HL-60 (cell line): ENCODE results near the gene NBPF4.
"Not testable (repeated sequence)": the region's sequence is repeated elsewhere in the genome, so short reads cannot be mapped to it uniquely, and the experiment has no call there.

Source experiments
- DNase-seq, 2 experiments: peaks; one replicate each; pipeline ENCODE4 v3.0.0-alpha.2; 2010 to 2020; ENCODE audit warnings: low read depth in 1 of 2, low spot score in 1 of 2
- H3K27ac ChIP-seq: fragments of 250-450 bp; sonication (Bioruptor Pico); replicated peaks from 2 replicates; pipeline ENCODE4 v1.5.1; 2020; ENCODE audit warnings: mild to moderate bottlenecking, moderate library complexity
- H3K27me3 ChIP-seq: fragments of 250-450 bp; sonication (Bioruptor Pico); 2 replicates; pipeline ENCODE4 v1.5.1; 2021; ENCODE audit warnings: mild to moderate bottlenecking, moderate library complexity; ENCODE audit not compliant: insufficient read depth, poor library complexity, severe bottlenecking
- H3K4me3 ChIP-seq: replicated peaks from 2 replicates; pipeline ENCODE4 v1.5.1; 2011; ENCODE audit warnings: mild to moderate bottlenecking, control low read depth, low read length; ENCODE audit not compliant: insufficient read depth
- CTCF ChIP-seq: IDR thresholded peaks from one replicate; pipeline ENCODE4 v1.5.1; 2011; ENCODE audit warnings: low read length, control low read depth, inconsistent platforms; ENCODE audit not compliant: insufficient read depth
- GABPA ChIP-seq: IDR thresholded peaks from 2 replicates; pipeline ENCODE4 v1.6.1; 2012; ENCODE audit warnings: low read depth
- POLR2AphosphoS5 ChIP-seq: IDR thresholded peaks from 2 replicates; pipeline ENCODE4 v1.6.1; 2012; ENCODE audit warnings: low read depth
- SPI1 ChIP-seq: IDR thresholded peaks from 2 replicates; pipeline ENCODE4 v1.6.1; 2012; ENCODE audit warnings: low read depth, mild to moderate bottlenecking, borderline replicate concordance
- TF ChIP-seq, protein P1 (sequence below): IDR thresholded peaks from 2 replicates; pipeline ENCODE4 v1.6.1; 2012; ENCODE audit warnings: low read depth; ENCODE audit not compliant: insufficient replicate concordance

NBPF4 gene

DNA sequence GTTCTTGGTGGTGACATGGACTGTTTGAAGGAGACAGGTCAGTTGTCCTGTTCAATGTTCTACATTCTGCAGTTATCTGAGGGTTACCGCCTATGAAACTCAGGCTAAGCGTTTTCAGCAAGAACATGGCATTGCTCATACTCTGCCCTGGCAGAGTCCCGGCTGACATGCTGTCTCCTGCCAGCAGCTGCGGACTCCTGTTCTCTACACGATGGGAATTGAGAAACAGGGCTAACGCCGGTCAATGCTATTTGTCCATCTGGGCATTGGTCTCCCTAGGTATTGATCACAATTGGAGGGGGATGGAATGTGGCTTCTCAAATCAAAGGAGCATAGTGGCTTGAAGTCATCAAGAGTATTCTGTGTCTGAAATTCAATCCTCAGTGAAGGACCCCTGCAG, 20.6 kb downstream of the NBPF4 start:
- H3K4me3 ChIP-seq, DNase-seq, H3K27ac ChIP-seq, H3K27me3 ChIP-seq: not testable (repeated sequence)

DNA sequence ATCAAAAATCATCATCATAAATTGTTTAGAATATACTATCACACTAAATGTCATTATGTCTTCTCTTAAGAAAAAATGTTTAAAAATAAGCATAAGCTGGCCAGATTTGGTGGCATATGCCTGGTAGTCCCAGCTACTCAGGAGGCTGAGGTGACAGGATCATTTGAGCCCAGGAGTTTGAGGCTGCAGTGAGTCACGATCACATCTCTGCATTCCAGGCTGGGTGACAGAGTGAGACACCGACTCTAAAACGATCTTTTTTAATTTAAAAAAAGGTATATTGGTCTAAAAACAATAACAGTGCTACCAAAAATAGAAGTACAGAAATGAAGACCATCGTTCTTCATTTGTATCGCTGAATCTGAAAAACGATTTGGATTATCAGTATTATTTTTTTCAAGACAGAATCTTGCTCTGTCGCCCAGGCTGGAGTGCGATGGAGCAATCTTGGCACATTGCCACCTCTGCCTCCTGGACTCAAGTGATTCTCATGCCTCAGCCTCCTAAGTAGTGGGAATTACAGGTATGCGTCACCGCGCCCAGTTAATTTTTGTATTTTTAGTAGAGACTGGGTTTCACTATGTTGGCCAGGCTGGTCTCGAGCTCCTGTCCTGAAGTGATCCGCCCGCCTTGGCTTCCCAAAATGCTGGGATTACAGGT, 26.2 kb downstream of the NBPF4 start:
- not testable (repeated sequence) for H3K27ac ChIP-seq, H3K4me3 ChIP-seq, DNase-seq, H3K27me3 ChIP-seq

- not testable (repeated sequence) for DNase-seq, H3K4me3 ChIP-seq, H3K27me3 ChIP-seq, H3K27ac ChIP-seq
Measured at GRCh38 chr1:108217007-108217406, 26.9 kb downstream of the NBPF4 start.

GRCh38 chr1:108216028-108216890, 27.6 kb downstream of the NBPF4 start:
- not testable (repeated sequence) for H3K27me3 ChIP-seq, DNase-seq, H3K27ac ChIP-seq, H3K4me3 ChIP-seq

GRCh38 chr1:108214641-108215465, 29.0 kb downstream of the NBPF4 start:
- H3K27ac ChIP-seq, DNase-seq, H3K4me3 ChIP-seq, H3K27me3 ChIP-seq: not testable (repeated sequence)

- Histone ChIP-seq H3K27me3 (no peaks in the 10 kb centered on the region), H3K4me3 (no peak overlapping the region), H3K27ac (no peak overlapping the region)
- TF ChIP-seq CTCF, result no peak
- no peak for DNase-seq
Measured at GRCh38 chr1:108211014-108211413, 32.9 kb downstream of the NBPF4 start.

DNA sequence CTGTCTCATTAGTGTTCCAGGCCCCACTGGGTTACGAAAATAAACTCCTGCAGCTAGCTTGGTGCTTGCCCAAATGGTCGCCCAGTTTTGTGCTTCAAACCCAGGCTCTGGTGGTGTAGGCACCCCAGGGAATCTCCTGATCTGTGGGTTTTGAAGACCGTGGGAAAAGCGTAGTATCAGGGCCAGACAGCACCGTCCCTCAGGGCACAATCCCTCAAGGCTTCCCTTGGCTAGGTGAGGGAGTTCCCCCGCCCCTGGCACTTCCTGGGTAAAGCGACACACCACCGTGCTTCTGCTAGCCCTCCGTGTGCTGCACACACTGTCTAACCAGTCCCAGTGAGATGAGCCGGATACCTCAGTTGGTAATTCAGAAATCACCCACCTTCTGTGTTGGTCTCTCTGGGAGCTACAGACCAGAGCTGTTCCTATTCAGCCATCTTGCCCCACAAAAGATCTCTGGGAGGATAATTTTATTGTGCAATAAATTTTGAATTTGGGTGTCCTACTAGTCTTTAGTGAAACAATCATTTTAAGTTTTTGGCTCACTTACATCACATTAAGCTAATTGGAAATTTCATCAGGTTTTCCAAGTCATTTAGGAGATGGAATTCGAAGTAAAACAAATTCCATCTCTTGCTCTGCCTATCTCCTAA, 34.3 kb downstream of the NBPF4 start:
- H3K27ac ChIP-seq, result no peak overlapping the region
- no peaks in the 10 kb centered on the region for H3K27me3 ChIP-seq
- TF ChIP-seq GABPA (no peak), SPI1 (no peak), POLR2AphosphoS5 (no peak), CTCF (no peak)
- TF ChIP-seq, protein P1, sequence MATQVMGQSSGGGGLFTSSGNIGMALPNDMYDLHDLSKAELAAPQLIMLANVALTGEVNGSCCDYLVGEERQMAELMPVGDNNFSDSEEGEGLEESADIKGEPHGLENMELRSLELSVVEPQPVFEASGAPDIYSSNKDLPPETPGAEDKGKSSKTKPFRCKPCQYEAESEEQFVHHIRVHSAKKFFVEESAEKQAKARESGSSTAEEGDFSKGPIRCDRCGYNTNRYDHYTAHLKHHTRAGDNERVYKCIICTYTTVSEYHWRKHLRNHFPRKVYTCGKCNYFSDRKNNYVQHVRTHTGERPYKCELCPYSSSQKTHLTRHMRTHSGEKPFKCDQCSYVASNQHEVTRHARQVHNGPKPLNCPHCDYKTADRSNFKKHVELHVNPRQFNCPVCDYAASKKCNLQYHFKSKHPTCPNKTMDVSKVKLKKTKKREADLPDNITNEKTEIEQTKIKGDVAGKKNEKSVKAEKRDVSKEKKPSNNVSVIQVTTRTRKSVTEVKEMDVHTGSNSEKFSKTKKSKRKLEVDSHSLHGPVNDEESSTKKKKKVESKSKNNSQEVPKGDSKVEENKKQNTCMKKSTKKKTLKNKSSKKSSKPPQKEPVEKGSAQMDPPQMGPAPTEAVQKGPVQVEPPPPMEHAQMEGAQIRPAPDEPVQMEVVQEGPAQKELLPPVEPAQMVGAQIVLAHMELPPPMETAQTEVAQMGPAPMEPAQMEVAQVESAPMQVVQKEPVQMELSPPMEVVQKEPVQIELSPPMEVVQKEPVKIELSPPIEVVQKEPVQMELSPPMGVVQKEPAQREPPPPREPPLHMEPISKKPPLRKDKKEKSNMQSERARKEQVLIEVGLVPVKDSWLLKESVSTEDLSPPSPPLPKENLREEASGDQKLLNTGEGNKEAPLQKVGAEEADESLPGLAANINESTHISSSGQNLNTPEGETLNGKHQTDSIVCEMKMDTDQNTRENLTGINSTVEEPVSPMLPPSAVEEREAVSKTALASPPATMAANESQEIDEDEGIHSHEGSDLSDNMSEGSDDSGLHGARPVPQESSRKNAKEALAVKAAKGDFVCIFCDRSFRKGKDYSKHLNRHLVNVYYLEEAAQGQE, result no peak
- DNase-seq, result no peak
- H3K4me3 ChIP-seq, result no peak overlapping the region
